GM21825 (cell line): Measurements from ENCODE around the gene ACSL3.

Experiments
- ATAC-seq: cut with Tn5 transposase; IDR thresholded peaks from one replicate; pipeline ENCODE4 v1.9.1; 2021; ENCODE audit warnings: mild to moderate bottlenecking, moderate library complexity; ENCODE audit not compliant: unreplicated experiment

The ACSL3 gene

DNA sequence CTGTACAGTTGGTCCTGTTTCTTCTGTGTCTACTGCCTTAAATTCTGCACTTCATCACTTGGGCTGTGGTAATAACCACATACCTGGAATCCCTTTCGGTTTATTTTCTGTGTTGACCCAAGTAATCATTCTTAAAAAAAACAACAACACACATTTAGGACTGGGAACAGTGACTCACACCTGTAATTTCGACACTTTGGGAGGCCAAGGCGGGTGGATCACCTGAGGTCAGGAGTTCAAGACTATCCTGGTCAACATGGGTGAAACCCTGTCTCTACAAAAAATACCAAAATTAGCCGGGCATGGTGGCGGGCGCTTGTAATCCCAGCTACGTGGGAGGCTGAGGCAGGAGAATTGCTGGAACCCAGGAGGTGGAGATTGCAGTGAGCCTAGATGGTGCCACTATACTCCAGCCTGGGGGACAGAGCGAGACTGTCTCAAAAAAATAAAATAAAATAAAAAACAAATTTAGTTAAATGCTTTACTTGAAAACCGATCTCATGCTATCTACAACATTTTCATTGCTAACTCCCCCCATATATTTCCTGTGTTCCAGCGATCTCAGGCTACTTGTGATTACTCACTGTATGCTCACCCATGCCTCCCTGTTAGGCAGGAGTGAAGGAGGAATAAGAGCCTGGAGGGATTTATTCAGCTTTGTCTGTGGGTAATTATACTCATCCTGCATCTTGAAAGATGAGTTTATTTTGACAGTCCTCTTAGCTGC lies 18.2 kb downstream of the ACSL3 start:
- ATAC-seq = no peak

DNA sequence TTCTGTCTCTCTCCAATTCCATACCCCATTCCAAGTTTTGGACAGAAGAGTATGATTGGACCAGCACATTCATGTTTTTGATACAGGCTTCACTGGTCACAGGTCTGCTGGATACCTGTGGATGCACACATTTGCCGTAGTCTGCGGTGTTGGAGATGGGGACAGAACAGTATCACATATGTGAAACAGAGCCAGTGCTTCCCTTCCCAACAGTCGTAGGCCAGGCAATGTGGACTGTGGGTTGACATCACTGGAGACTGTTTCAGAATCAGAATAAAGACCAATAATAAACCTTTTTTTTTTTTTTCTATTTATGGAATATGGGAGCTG lies 18.7 kb downstream of the ACSL3 start:
- no peak for ATAC-seq

DNA sequence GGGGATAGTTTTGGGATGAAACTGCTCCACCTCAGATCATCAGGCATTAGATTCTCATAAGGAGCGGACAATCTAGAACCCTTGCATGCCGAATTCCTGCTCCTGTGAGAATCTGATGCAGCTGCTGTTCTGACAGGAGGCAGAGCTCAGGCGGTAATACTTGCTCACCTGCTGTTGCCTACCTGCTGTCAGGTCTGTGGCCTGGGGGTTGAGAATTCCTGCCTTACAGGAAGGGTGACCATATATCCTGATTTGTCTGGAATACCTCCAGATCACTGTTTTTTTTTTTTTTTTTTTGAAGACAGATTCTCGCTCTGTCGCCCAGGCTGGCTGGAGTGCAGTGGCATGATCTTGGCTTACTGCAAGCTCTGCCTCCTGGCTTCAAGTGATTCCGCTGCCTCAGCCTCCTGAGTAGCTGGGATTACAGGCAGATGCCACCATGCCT lies 21.7 kb downstream of the ACSL3 start:
- no peak for ATAC-seq

DNA sequence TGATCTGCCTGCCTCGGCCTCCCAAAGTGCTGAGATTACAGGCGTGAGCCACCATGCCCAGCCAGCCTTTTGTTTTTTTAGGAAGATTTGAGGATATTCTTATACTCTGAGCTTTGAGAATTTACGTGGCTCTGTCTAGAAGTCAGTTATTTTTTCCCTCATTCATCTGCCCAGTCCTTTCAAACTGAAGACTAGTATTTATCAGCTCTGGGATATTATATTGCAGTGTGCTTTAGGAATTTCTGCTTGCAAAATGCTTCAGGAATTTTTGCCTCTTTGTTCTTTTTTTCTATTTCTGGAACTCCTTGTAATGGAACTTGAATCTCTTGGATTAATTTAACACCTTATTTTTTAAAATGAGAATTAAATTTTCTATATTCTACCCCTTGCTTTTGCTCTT lies 22.6 kb downstream of the ACSL3 start:
- ATAC-seq = no peak

- ATAC-seq = no peak
Measured at GRCh38 chr2:222884114-222884771, 23.4 kb downstream of the ACSL3 start.

DNA sequence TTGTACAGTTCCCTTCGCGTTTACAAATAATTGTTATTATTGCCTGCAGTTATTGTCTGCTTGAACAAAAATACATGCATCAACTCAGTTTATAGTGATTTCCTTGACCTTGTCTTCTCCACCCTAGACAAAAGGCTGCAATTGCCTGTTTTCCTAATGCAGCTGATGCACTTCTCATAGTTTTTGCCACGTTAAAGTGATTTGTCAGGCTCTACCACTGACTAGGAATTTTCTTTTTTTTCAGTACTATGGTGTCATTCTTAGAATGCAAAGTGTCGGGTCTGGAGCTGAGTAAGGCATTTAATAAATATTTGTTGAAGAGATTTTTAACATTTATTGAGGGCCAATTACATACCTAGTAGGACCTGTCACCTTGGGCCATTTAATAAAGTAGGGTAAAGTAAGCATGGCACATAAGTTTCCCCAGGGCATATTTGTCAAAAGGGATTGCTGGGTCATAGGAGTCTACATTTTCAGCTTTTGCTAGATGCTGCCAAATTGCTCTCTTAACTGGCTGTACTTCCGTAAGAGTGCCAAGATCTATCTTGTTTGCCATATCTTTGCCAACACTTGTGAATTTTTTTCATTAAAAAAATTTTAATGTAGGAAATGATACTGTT lies 24.1 kb downstream of the ACSL3 start:
- ATAC-seq = no peak

DNA sequence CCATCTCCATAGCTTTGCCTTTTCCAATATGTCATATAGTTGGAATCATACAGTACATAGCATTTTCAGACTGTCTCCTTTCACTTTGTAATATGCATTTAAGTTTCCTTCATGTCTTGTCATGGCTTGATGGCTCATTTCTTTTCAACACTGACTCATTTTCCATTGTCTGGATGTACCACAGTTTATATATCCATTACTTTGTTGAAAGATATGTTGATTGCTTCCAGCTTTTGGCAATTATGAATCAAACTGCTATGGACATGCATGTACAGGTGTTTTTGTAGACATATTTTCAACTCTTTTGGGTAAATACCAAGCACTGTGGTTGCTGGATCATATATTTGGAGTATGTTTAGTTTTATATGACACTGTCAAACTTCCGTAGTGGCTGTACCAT lies 26.3 kb downstream of the ACSL3 start:
- no peak for ATAC-seq

GRCh38 chr2:222888716-222889115 lies 27.9 kb downstream of the ACSL3 start:
- no peak for ATAC-seq

DNA sequence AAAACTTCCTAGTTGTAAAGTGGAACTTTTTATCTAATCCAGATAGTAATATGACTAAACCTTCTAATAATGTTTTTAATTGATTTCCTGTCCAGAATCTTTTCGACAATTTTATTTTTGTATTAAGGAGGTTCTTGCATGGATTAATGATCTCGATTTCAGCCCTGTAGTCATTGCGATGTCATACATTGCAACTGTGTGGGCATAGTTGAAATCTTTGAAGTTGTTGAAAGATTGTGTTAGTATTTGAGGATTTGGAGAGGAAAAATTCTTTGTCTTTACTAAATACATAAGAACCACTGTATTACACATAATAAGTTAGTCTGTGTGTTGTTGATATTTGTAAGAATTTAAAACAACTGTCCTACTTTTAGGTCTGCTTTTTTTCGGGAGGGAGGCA lies 31.1 kb downstream of the ACSL3 start:
- no peak for ATAC-seq

DNA sequence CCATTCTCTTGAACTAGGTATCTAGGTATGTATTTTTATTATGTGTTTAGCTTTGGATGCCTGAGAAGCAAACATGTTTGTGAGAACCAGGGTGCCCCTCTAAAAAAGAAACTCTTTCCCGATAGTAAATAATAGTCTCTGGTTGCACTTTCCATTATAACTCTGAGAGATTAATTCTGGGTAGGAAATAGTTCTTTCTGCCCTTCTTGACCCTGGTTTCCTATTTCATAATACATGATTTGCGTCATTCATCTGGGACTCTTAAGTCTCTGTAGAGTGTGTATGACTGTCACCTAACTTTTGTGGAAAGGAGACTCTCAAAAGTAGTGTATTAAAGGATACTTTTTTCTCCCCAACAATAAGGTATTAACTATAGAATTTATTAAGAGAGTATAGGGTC lies 31.5 kb downstream of the ACSL3 start:
- ATAC-seq = no peak

GRCh38 chr2:222892761-222893160 lies 31.9 kb downstream of the ACSL3 start:
- no peak for ATAC-seq

DNA sequence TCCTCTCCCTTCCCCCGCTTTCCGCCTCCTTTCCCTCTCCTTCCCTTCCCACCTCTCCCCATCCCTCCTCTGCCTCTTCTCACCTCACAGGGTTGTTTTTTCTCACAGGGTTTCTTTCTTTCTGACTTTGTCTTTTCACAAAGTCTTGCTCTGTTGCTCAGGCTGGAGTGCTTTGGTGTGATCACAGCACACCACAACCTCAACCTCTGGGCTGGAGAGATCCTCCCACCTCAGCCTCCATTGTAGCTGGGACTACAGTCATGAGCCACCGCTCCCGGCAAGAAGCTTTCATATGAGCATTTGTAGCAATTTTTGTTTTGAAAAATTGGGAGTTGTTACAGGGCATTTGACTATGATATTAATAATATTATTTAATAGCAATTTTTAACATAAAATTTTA lies 32.9 kb downstream of the ACSL3 start:
- ATAC-seq = no peak

- no peak for ATAC-seq
Measured at GRCh38 chr2:222895144-222895543, 34.3 kb downstream of the ACSL3 start.

GRCh38 chr2:222897898-222898297 lies 37.1 kb downstream of the ACSL3 start:
- ATAC-seq = no peak

DNA sequence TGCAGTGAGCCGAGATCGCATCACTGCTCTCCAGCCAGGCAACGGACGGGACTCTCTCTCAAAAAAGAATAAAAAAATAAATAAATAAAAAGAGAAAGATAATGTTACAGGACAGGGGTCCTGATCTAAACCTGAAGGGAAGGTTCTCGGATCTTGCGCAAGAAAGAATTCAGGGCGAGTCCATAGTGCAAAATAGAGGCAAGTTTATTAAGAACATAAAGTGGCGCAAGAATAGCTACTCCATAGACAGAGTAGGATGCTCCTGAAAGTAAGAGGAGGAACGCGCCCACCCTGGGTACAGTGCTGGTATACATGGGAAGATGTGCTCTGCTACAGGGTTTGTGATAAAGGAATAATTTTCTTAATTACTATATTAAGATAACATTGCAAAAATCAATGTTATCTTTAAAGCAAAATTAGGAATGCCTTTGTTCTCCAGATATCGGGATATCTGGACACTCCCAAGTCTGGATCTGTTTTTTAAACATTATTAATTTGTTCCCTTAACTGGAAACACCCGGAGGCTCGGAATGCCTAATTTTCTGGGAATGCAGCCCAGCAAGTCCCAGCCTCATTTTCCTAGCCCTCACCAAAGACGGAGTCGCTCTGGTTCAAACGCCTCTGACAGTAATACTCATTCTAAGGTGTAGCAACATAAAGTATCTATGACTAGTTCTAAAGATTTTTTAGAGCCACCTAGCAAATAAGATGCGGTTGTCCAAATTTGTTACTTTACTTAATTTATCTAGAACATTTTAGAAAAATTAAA lies 38.8 kb downstream of the ACSL3 start:
- no peak for ATAC-seq

DNA sequence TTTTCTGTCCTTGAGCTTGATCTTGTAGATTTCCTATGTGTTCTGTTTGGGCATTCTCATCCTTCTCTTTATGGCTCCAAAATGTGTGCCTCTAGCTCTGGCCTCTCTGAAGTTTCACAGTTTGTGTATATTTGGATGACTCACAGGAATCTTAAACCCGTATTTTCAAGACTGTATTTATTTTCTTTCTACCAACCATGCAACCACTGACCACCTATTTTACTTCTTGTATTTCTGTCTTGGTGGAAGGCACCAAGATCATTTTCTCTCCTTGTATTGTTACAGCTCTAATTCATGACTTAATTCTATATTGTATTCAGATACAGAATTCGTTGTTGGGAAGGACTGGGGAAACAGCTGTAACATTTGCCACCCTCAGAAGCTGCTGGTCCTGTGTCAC lies 39.5 kb downstream of the ACSL3 start:
- no peak for ATAC-seq

DNA sequence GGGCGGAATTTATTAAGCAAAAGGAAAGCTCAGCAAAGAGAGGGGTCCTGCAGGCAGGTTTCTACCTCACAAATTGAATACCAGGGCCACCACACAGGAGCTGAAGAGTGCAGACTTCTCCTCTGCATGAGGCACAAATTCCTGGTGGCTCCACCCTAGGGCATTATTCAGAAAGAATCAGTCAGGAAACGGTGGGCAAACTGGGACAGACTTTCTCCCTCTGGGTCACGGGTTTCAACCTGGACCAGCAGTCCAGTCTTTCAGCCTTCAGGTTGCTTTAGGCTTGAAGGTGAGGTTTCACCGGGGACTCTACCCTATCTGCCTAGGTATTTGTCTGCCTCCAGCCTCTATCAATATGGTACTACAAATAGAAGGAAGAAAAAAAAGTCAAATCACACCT lies 41.8 kb downstream of the ACSL3 start:
- no peak for ATAC-seq

GRCh38 chr2:222903234-222904220 lies 42.7 kb downstream of the ACSL3 start:
- peak; percentile 87 for ATAC-seq

DNA sequence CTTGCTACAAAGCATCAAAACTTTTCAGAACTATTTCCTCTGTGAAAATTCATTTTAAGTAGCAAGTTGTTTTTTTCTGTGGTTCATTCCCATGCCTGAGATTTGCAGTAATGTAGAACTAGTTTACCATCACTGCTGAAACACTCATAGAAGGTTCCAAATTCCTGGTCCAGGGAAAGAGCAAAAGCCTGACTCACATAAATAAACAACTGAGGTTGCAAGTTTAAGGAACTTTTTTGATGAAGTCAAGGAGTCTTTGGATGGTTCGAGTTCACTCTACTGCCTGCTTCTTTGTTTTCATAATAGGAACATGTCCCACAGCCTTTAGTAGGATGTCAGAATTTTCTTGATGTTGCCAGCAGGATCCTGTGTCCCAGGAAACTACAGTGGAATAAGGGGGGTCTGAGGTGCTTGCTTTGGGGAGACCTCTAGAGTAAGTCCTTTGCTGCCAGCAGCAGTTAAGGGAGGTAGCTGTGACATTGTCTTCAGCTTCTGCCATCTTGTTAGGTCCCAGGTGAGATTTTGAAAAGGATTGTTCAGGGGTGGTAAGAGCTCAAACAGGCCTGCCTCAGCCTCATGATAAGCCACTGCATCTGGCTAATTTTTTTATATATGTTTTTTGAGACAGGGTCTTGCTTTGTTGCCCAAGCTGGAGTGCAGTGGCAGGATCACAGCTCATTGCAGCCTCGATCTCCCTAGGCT lies 43.9 kb downstream of the ACSL3 start:
- ATAC-seq = no peak

GRCh38 chr2:222907048-222907447 lies 46.2 kb downstream of the ACSL3 start:
- no peak for ATAC-seq
